HG02884 (cell line): ENCODE data around the gene TBC1D4.
A peak's percentile ranks its signal among the peaks of the same experiment; 100 is the strongest.
"Not testable (repeated sequence)": the region's sequence is repeated elsewhere in the genome, so short reads cannot be mapped to it uniquely, and the experiment has no call there.

Experiments used
- ATAC-seq: cut with Tn5 transposase; IDR thresholded peaks from one replicate; pipeline ENCODE4 v1.9.1; 2021; ENCODE audit warnings: mild to moderate bottlenecking, moderate library complexity; ENCODE audit not compliant: unreplicated experiment

TBC1D4 gene

DNA sequence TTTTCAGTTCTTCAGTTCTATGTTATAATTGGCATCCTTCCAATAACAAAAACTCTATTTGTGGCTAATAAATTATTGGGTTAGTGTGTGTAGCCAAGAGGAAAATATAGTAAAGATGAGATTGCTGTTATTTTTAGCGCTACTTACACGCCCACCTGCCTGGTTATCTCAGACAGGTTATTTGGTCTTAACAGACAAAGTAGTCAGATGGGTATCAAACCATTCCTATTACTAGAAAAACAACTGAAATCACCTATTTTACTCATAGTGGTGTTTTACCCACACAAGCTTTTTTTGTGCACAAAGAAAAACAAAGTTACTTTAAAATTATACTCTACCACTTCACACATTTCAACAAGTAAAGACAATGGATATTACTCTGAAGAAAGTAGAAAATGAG is 151.2 kb downstream of the TBC1D4 start:
- ATAC-seq = no peak

- ATAC-seq = no peak
Measured at GRCh38 chr13:75329723-75330122, 152.2 kb downstream of the TBC1D4 start.

DNA sequence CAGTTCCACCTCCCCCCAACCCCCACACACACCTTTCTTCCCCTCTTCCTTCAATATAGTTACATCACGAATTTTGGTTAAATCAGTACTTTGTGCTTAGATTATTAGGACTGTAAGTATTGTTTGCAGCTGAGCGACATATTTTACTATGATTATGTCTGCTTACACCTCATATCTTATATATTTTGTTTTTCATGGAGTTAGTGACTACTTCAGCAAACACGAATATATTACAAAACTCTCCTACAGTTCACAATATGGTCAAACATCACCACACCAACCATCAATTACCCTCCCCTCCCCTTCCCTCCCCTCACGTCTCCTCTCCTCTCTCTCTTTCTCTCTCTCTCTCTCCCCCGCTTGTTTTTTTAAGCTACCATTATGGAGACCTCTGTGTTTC is 152.9 kb downstream of the TBC1D4 start:
- no peak for ATAC-seq

- ATAC-seq = no peak
Measured at GRCh38 chr13:75327135-75327510, 154.8 kb downstream of the TBC1D4 start.

GRCh38 chr13:75326173-75327134 is 155.5 kb downstream of the TBC1D4 start:
- ATAC-seq = peak; percentile 89

DNA sequence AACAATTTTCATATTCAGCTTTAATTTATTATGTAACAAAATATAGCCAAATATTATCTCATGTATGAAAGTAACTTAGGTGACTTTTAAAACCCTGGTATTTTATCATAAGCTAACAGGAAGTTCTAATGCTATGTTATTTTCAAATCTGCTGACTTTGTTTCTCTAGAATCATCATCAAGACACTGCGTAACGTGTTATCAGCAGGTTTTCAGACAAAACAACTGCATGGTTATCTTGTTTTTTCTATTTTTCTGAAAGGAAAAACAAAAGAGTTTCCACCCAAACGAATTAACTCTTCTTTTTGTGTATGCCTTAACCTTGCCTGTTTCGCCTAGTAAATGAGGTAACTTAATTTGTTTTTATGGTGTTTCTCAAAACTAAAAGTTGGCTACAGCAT is 156.3 kb downstream of the TBC1D4 start:
- no peak for ATAC-seq

GRCh38 chr13:75324413-75324940 is 157.5 kb downstream of the TBC1D4 start:
- ATAC-seq = no peak

DNA sequence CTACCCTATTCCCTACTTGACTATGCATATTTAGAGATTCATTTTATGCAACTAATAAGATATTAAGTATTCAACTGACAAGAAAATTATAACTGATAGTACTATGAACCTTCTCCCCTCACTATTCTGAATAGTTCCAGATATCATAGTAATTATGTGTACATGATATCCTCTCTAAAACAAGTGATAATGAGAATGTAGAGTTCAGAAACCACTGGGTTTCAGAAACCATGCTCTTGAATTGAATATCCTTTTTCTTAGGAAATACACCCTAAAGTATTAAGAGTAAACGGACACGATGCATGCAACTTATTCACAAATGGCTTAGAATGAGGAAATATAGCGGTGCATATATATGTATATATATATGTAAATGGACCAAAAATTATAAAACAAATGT is 160.9 kb downstream of the TBC1D4 start:
- no peak for ATAC-seq

DNA sequence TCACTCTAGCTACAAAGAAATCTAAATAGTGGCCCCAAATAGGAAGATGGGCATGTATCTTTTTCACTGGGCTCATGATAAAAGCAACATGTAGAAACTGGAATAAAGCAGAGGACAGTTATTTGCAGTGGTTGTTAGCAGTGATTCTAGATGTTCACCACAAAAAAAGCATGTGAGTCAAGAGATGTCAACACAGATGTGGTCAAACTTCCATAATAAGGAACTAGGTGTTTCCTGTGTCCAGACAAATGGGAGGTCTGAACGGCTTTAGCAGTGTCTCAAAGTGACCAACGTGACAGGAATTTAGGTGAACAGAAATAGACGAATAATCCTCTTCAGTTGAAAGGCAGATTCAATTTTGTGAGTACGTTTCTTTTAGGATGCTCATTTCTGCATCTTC is 162.7 kb downstream of the TBC1D4 start:
- ATAC-seq = no peak

DNA sequence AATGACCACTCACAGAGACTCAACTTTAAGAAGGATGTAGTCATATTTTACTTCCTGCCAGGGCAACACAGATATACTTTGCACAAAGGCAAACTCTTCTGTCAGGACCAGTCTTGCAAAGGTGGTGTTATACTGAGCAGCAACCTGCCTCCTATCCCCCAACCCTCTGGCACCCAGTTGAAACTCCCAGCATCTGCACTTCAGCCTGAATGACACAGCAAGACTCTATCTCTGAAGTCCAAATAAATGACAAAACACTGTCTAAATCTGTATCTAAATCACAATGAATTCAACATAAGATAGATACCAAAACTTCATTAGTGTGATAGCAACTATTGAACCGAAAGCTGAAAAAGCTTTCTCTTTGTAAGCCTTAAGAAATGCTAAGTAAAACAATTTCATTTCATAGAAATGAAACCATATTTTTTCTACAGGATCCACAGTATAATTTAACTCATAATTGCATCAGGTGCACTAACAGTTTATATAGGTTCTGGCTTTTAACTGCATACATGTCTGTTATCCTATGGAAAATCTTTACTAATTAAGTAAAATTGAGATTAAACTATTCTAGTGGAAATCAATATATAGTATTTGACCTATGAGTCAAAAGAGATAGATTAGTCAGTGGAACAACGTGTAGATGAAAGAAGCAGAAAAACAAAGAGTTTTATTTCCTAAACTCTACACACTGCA is 163.7 kb downstream of the TBC1D4 start:
- peak; percentile 49 for ATAC-seq

- no peak for ATAC-seq
Measured at GRCh38 chr13:75316427-75316826, 165.5 kb downstream of the TBC1D4 start.

DNA sequence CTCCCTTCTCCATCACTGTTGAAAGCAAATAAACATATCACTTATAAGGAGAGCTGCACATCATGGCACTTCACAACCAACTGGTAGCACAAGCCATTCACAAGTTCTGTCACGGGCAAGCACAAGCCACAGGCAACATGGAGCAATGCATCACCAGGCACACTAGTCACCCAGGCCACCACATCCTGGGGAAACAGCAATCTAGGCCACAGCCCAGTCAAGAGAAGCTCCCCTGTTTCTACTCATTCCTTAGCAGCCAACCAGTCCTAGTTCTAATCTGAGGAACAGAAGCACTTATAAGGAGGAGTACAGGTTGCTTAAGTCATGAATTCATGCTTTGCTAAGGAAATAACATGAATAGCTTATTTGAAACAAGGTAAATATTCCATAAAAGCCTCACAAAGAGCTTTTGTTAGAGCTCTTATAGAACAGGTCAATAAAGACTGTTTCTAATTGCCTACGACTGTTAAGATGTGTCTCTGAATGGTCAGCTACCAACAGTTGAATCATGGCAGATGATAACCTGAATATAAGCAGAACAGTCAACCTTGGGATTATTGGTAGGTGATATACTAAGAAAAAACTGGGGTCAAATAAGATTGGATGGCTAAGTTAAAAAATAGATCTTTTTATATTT is 169.0 kb downstream of the TBC1D4 start:
- ATAC-seq = peak; percentile 42

DNA sequence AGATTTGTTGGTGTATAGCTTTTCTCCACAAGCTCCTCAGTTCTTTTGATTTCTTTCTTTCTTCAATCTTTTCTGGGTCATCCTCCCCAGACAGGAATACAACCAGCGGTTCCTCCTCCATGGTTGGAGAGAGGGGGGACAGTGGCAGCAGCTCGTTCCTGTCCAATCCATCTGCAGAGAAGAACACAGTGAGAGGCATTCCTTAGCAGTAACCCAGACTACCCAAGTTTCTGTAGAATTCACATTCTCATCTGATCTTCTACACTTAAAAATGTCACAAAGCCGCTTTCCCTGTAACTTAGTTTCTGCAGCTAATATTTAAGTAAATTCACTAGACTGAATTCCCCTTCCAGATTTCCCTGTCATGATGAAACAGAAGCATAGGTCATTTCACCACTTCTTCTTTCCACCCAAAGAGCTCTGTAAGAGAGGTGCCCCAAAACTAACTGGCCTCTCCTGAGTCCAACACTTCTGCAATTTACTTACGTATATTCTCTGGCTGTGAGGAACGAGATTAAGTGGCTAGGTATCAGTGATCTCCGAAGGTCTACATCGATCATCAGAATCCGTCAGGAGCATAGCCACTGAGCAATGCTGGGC is 171.9 kb downstream of the TBC1D4 start:
- ATAC-seq = no peak

- peak; percentile 59 for ATAC-seq
Measured at GRCh38 chr13:75308222-75308621, 173.7 kb downstream of the TBC1D4 start.

GRCh38 chr13:75307370-75307949 is 174.5 kb downstream of the TBC1D4 start:
- ATAC-seq = no peak

GRCh38 chr13:75306967-75307366 is 175.0 kb downstream of the TBC1D4 start:
- not testable (repeated sequence) for ATAC-seq

DNA sequence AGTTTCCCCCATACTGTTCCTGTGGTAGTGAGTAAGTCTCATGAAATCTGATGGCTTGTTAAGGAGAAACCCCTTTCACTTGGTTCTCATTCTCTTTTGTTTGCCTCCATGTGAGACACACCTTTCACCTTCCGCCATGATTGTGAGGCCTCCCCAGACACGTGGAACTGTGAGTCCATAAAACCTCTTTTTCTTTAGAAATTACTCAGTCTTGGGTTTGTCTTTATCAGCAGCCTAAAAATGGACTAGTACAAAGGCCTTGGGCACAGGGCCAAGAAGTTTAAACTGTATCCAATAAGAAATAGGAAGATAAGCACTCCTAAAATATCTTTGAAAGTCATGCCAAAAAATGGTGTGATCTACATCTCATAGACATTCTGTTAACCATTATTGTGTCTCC is 176.9 kb downstream of the TBC1D4 start:
- no peak for ATAC-seq

- no peak for ATAC-seq
Measured at GRCh38 chr13:75303263-75303662, 178.7 kb downstream of the TBC1D4 start.

GRCh38 chr13:75302071-75302698 is 179.8 kb downstream of the TBC1D4 start:
- ATAC-seq = no peak
